LNCAP (cell line): ENCODE results near the gene SELENOT.

ENCODE experiments used
- TF ChIP-seq, protein P1 (sequence below): fragments of 450-650 bp; IDR thresholded peaks from 2 replicates; pipeline ENCODE4 v1.5.1; 2017; ENCODE audit warnings: mild to moderate bottlenecking

Gene SELENOT

DNA sequence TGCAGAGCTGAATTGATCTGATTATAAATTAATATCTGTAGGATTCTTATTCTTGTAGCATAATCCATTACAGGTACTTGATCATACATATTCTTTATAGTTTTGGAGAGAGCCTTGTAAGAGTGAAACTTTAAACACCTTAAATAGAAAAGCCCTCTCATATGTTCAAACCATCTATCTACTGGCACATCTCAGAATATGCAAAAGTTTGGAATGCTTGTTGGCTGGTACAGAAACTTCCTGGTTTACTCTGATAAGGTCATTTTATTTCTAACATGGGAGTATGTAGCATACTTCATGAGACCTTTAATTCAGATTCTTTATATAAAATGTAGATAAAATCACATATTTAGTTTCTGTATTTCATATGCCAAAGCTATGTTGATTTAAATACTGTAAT lies 21.9 kb upstream of the SELENOT start:
- TF ChIP-seq, protein P1, sequence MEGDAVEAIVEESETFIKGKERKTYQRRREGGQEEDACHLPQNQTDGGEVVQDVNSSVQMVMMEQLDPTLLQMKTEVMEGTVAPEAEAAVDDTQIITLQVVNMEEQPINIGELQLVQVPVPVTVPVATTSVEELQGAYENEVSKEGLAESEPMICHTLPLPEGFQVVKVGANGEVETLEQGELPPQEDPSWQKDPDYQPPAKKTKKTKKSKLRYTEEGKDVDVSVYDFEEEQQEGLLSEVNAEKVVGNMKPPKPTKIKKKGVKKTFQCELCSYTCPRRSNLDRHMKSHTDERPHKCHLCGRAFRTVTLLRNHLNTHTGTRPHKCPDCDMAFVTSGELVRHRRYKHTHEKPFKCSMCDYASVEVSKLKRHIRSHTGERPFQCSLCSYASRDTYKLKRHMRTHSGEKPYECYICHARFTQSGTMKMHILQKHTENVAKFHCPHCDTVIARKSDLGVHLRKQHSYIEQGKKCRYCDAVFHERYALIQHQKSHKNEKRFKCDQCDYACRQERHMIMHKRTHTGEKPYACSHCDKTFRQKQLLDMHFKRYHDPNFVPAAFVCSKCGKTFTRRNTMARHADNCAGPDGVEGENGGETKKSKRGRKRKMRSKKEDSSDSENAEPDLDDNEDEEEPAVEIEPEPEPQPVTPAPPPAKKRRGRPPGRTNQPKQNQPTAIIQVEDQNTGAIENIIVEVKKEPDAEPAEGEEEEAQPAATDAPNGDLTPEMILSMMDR = no peak

DNA sequence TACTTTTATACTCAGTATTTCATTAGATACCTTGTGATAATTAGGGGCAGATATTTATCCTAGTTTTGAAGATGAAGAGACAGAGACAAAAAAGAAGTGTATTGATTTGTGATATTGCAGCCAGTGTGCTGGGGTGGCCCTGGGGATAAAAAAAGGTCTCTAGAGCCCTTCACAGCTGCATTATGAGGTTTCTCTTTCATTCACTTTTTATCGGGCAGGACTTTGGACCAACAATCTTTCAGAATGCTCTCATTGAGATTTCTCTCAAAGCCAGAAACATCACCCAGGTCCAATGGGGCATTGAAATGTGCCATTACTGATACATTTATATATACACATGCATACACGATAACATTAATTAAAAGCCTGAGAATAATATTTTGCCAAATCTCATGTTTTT lies 20.5 kb upstream of the SELENOT start:
- TF ChIP-seq, protein P1 = no peak

DNA sequence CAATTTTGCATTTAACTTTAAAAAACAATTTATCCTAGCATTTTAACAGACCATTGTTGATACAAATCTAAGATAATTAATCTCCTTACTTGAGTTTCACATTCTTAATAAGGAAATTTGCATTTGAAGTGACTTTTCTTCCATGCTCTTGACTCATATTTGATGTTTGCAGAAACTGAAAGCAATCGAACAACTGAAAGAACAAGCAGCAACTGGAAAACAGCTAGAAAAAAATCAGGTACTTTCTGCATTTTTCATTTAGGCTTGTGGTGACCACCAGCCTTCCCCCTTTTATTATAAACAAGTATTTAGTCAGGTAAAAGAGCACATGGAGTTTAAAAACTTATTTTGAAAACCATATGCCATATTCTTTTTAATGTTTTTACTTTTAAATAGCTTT lies 20.1 kb upstream of the SELENOT start:
- TF ChIP-seq, protein P1 = no peak

DNA sequence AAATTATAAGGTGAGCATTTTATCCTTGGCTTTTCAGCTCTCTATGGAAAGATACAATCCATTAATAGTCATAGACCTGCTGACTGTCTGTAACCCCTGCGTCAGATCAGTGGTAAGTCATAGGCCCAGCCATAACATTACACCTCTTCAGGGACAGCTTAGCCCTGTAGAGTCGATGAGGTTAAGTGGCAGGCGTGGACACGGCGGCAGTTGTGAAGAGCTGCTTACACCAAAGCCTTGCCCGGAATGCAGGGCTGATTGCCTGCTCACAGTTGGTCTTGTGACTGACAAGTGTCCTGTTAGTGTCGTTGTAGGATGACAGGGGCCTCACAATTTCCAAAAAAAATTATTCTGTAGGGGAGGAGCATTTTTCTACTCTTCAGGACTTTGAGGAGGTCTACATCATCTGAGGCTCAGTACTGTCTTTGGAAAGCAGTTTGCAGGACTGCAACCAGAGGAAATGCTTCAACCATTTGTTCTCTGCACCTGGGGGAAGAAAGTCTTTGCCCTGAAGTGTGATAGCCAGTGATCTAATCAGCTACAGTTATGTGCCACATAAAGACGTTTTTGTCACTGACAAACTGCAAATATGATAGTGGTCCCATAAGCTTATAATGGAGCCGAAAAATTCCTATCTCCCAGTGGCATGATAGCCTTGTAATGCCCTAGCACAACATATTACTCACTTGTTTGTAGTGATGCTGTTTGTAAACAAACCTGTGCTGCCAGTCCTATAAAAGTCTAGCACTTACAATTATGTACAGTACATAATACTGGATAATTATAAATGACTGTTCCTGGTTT lies 14.9 kb upstream of the SELENOT start:
- TF ChIP-seq, protein P1 = no peak

DNA sequence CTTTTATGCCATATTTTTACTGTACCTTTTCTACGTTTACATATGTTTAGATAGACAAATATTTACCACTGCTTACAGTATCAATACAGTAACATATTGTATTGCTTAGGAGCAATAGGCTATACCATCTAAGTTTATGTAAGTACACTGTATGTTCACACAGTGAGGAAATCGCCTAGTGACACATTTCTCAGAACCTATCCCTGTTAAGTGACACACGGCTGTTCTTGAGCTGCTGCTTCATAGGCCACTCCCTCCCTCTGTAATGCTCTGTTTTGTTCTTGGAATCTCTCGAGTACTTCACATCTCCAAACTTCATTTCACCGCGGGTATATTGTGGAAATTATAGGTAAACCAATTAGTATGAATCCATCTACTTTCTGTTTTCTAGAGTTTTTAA lies 13.4 kb upstream of the SELENOT start:
- TF ChIP-seq, protein P1 = no peak

DNA sequence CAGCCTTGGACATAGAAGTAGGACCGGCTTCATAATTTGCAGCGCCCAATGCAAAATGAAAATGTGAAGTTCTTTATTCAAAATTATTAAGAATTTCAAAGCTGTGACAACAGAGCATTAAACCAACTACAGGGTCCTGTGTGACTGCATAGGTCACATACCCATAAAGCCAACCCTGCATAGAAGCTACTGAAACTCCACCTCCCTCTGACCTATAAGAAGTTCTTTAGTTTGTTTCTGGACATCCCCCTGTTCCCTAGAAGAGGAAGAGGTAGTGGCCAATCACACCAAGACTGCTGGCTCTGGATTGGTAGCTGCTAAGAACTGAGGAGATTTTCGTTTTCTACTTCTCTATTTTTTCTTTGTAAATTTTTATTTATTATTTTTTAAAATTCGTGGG lies 9.0 kb upstream of the SELENOT start:
- TF ChIP-seq, protein P1 = no peak

DNA sequence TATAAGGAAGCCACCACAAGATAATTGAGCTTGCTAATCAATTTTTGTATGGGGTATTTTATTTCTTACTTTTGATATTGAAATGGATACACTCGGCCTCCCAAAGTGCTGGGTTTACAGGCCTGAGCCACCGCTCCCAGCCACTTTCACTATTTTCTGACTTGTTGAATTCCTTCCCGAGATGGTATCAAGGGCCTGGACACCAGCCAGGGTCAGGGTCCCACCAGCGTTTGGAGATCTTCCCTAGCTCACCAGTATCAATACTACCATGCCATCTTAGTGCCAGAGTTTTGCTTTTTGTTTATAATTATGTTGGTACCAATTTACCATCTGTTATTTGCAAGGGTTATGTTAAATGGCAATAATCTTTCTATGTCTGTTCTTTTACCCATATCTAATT lies 5.5 kb upstream of the SELENOT start:
- TF ChIP-seq, protein P1 = no peak
